Osteocyte (in vitro differentiated cells): ENCODE measurements around the gene IL16. TPM values are rescaled to one million over a fixed set of nuclear protein-coding genes. Genes with fewer than 3 reads are reported as not detected.

Experiments used
- DNase-seq: peaks from one replicate; pipeline ENCODE4 v3.0.0; 2021; ENCODE audit warnings: mixed read lengths; ENCODE audit not compliant: unreplicated experiment; ENCODE audit errors: extremely low spot score
- H3K27ac Mint-ChIP-seq: one replicate; pipeline ENCODE4 v1.8.0; 2021; ENCODE audit warnings: mild to moderate bottlenecking, mixed read lengths; ENCODE audit not compliant: unreplicated experiment
- H3K27me3 Mint-ChIP-seq: one replicate; pipeline ENCODE4 v1.8.0; 2021; ENCODE audit warnings: mixed read lengths; ENCODE audit not compliant: unreplicated experiment
- H3K36me3 Mint-ChIP-seq: one replicate; pipeline ENCODE4 v1.8.0; 2021; ENCODE audit warnings: mixed read lengths; ENCODE audit not compliant: unreplicated experiment
- H3K4me1 Mint-ChIP-seq: one replicate; pipeline ENCODE4 v1.8.0; 2021; ENCODE audit warnings: mixed read lengths; ENCODE audit not compliant: unreplicated experiment
- H3K4me3 Mint-ChIP-seq: one replicate; pipeline ENCODE4 v1.8.0; 2021; ENCODE audit warnings: mild to moderate bottlenecking, moderate library complexity, mixed read lengths; ENCODE audit not compliant: unreplicated experiment
- H3K9me3 Mint-ChIP-seq: one replicate; pipeline ENCODE4 v1.8.0; 2021; ENCODE audit warnings: mixed read lengths; ENCODE audit not compliant: unreplicated experiment
- total RNA-seq: library from RNA; stranded (reverse); gene quantifications from 2 replicates; pipeline ENCODE4 v1.2.1, GENCODE V29; 2021
- TF ChIP-seq, protein P1 (sequence below): fragments of 200-600 bp; sonication (generic); IDR thresholded peaks from 2 replicates; pipeline ENCODE4 v1.5.0; 2021; ENCODE audit warnings: antibody characterized with exemption, mild to moderate bottlenecking, moderate library complexity

Gene IL16
- total RNA-seq, 1 donor from 2014 or later, result not detected

DNA sequence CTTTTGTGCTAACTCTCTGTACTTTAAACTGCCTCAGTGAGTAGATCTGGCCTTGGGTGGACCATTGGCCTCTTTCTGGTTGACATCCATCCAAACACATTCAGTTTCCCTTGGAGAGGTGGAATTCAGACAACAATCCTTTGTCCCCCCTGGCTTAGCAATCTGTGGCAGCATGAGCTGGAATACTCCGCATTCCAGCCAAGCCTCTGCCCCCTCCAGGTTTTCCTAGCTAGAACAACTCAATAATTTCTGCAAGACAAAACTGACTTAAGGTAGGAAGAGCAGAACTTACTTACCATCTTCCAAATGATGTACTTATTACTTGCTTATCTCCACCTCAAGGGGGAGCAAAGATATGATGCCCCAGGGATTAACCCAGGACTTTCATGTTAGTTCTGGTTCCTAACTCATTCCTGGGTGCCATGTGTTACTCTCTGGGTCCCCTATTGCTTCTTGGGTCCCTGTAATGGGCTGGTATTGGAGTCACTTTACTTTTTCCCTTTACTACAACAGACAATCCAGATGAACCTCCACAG, 21.8 kb upstream of the IL16 start:
- no peak for DNase-seq

DNA sequence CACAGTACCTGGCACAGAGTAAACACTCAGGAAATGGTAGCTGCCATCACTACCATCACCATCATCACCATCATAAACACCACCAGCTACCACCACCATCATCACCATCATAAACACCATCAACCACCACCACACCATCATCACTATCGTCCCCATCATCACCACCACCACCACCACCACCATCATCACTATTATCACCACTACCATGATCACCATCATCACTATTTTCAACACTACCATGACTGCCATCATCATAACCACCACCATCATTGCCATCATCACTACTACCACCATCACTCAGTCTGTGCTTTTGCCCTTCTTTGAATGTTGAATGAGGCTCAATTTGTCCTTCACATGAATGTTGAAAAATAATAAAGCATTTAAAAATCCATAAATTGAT, 21.2 kb upstream of the IL16 start:
- H3K27me3 Mint-ChIP-seq, result peaks cover 22% of the 10 kb centered on the region
- no peaks in the 10 kb centered on the region for H3K4me1 Mint-ChIP-seq
- no peaks in the 10 kb centered on the region for H3K36me3 Mint-ChIP-seq
- no peak overlapping the region for H3K27ac Mint-ChIP-seq
- H3K4me3 Mint-ChIP-seq, result no peak overlapping the region
- no peak for DNase-seq
- TF ChIP-seq, protein P1, sequence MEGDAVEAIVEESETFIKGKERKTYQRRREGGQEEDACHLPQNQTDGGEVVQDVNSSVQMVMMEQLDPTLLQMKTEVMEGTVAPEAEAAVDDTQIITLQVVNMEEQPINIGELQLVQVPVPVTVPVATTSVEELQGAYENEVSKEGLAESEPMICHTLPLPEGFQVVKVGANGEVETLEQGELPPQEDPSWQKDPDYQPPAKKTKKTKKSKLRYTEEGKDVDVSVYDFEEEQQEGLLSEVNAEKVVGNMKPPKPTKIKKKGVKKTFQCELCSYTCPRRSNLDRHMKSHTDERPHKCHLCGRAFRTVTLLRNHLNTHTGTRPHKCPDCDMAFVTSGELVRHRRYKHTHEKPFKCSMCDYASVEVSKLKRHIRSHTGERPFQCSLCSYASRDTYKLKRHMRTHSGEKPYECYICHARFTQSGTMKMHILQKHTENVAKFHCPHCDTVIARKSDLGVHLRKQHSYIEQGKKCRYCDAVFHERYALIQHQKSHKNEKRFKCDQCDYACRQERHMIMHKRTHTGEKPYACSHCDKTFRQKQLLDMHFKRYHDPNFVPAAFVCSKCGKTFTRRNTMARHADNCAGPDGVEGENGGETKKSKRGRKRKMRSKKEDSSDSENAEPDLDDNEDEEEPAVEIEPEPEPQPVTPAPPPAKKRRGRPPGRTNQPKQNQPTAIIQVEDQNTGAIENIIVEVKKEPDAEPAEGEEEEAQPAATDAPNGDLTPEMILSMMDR, result no peak
- no peaks in the 10 kb centered on the region for H3K9me3 Mint-ChIP-seq

More for the DNA sequence above, 21.8 kb upstream of the IL16 start:
- Mint-ChIP-seq H3K36me3 (no peaks in the 10 kb centered on the region), H3K4me1 (no peaks in the 10 kb centered on the region), H3K4me3 (no peak overlapping the region), H3K9me3 (no peaks in the 10 kb centered on the region), H3K27ac (no peak overlapping the region), H3K27me3 (peaks cover 25% of the 10 kb centered on the region)
- TF ChIP-seq, protein P1, result no peak

DNA sequence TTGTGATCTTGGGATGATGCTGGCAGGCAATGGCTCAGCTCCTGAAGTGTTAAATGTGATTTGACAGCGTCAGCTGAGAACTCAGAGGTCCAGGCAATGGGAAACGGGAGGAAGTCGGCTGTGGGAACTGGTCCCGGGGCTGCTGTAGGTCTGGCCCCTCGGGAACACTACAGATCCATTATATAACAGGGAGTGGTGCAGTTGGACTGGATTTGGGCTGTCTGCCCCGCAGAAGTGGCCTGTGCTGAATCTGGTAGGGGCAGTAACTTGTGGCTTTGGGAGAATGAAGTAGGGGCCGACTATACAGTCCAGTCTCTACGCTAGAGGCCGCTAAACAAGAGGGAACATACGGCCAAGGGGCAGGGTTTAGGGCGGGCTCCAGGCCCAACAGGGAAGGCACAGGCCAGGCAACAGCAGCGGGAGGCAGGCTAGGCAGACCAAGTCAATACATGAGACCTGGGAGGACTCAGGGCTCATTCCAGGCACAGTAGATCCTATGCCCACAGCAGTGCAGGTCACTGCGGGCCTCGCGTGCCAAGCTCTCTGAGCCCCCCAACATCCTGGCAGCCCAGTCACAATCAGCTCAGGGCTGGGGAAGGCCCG, 20.3 kb upstream of the IL16 start:
- Mint-ChIP-seq H3K4me3 (no peak overlapping the region), H3K27me3 (peaks cover 18% of the 10 kb centered on the region), H3K9me3 (no peaks in the 10 kb centered on the region), H3K4me1 (no peaks in the 10 kb centered on the region), H3K27ac (no peak overlapping the region), H3K36me3 (no peaks in the 10 kb centered on the region)
- TF ChIP-seq, protein P1, result no peak
- no peak for DNase-seq

DNA sequence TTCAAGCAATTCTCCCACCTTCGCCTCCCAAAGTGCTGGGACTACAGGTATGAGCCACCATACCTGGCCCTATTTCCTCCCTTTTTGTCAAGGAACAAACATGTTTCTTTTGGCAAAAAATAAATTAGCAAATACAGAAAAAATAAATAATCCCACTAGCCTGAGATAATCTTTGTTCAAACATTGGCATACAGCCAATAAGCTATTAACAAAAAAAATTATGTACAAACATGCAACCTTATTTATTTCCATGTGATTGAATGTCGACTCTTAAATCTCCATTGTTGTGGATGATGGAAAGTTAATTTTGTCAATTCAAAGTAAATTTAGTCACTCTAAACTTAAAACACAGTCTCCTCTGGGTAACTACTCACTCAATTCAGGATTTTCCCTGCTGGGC, 18.3 kb upstream of the IL16 start:
- DNase-seq, result no peak
- H3K9me3 Mint-ChIP-seq, result no peaks in the 10 kb centered on the region
- H3K27me3 Mint-ChIP-seq, result peaks cover 22% of the 10 kb centered on the region
- H3K36me3 Mint-ChIP-seq, result no peaks in the 10 kb centered on the region
- no peak overlapping the region for H3K4me3 Mint-ChIP-seq
- H3K4me1 Mint-ChIP-seq, result no peaks in the 10 kb centered on the region
- TF ChIP-seq, protein P1, result no peak
- no peak overlapping the region for H3K27ac Mint-ChIP-seq

DNA sequence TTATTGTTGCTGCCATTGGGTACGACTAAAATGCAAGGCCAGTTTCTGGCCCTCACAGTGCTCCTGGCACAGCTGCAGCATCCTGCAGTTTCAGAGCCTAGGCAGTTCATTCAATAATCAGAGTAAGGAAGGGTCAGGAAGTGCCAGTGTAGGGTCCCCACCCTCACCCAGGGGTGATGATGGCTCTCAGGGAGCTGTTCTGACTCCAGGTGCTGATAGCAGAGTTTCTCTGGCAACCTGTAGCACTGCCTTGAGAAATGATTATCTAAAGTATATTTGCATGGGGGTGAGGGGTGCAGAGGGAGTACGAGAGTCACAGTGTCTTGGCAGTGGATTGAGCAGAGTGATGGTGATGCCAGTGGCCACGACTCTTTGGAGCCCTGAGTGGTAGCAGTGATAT, 15.5 kb upstream of the IL16 start:
- Mint-ChIP-seq H3K36me3 (no peaks in the 10 kb centered on the region), H3K27me3 (peaks cover 26% of the 10 kb centered on the region), H3K4me1 (no peaks in the 10 kb centered on the region)

More for the DNA sequence above, 15.5 kb upstream of the IL16 start:
- DNase-seq, result no peak
- Mint-ChIP-seq H3K27ac (no peak overlapping the region), H3K9me3 (no peaks in the 10 kb centered on the region), H3K4me3 (no peak overlapping the region)
- TF ChIP-seq, protein P1, result no peak
